WTC11 (cell line): Measurements from ENCODE around the gene GRIPAP1. TPM values are rescaled to one million over a fixed set of nuclear protein-coding genes. Genes with fewer than 3 reads are reported as not detected.

ENCODE experiments used
- ATAC-seq: fragments of 200-7000 bp; cut with Tn5 transposase; 2 replicates; pipeline ENCODE4 v1.10.0; 2021; ENCODE audit warnings: mild to moderate bottlenecking, moderate library complexity
- CTCF ChIA-PET: fragments of 300-600 bp; sonication (Branson Sonifier 250); formaldehyde crosslinking; loops from one replicate; lab custom pipeline; 2021; ENCODE audit warnings: antibody characterized with exemption; lab: Charles Lee
- POLR2A ChIA-PET: fragments of 350-600 bp; sonication (Branson Sonifier 250); formaldehyde crosslinking; loops from one replicate; lab custom pipeline; 2021; ENCODE audit warnings: antibody characterized with exemption; lab: Charles Lee
- DNase-seq: peaks from one replicate; pipeline ENCODE4 v3.0.0; 2021; ENCODE audit warnings: low spot score
- H3K27ac Mint-ChIP-seq: 2 replicates; pipeline ENCODE4 v1.8.0; 2021; ENCODE audit warnings: mixed read lengths
- H3K27me3 Mint-ChIP-seq: 2 replicates; pipeline ENCODE4 v1.8.0; 2021; ENCODE audit warnings: low read depth, mild to moderate bottlenecking, moderate library complexity, mixed read lengths
- H3K36me3 Mint-ChIP-seq: 2 replicates; pipeline ENCODE4 v1.8.0; 2021; ENCODE audit warnings: mixed read lengths
- H3K4me1 Mint-ChIP-seq: 2 replicates; pipeline ENCODE4 v1.8.0; 2022; ENCODE audit warnings: mixed read lengths
- H3K4me3 Mint-ChIP-seq: 2 replicates; pipeline ENCODE4 v1.8.0; 2021; ENCODE audit warnings: mild to moderate bottlenecking, moderate library complexity, mixed read lengths
- H3K9me3 Mint-ChIP-seq: 2 replicates; pipeline ENCODE4 v1.8.0; 2021; ENCODE audit warnings: mixed read lengths
- AFF4 ChIP-seq: sonication (generic); formaldehyde crosslinking; IDR thresholded peaks from 2 replicates; pipeline ENCODE4 v1.8.1; 2023; ENCODE audit warnings: mild to moderate bottlenecking, missing genetic modification reagents, borderline replicate concordance
- ARID4B ChIP-seq: sonication (generic); formaldehyde crosslinking; IDR thresholded peaks from 2 replicates; pipeline ENCODE4 v1.8.0; 2023; ENCODE audit warnings: missing genetic modification reagents, mild to moderate bottlenecking, borderline replicate concordance
- CBFB ChIP-seq: sonication (generic); formaldehyde crosslinking; IDR thresholded peaks from 2 replicates; pipeline ENCODE4 v1.8.1; 2022; ENCODE audit warnings: mild to moderate bottlenecking, low read depth, missing genetic modification reagents
- E2F5 ChIP-seq: sonication (generic); formaldehyde crosslinking; IDR thresholded peaks from 2 replicates; pipeline ENCODE4 v1.8.1; 2022; ENCODE audit warnings: mild to moderate bottlenecking, moderate library complexity, missing genetic modification reagents
- GRHL2 ChIP-seq: fragments of 250-450 bp; sonication (Bioruptor Pico); IDR thresholded peaks from 2 replicates; pipeline ENCODE4 v1.8.0; 2022; ENCODE audit warnings: mild to moderate bottlenecking, moderate library complexity; ENCODE audit not compliant: insufficient replicate concordance, severe bottlenecking
- IRF2 ChIP-seq: sonication (generic); formaldehyde crosslinking; IDR thresholded peaks from 2 replicates; pipeline ENCODE4 v1.8.0; 2022; ENCODE audit warnings: low read depth, missing genetic modification reagents, borderline replicate concordance
- NFATC4 ChIP-seq: fragments of 250-450 bp; sonication (Bioruptor Pico); IDR thresholded peaks from 2 replicates; pipeline ENCODE4 v1.9.0; 2021; ENCODE audit warnings: mild to moderate bottlenecking
- SOX15 ChIP-seq: fragments of 250-450 bp; sonication (Bioruptor Pico); IDR thresholded peaks from 2 replicates; pipeline ENCODE4 v1.9.0; 2021; ENCODE audit warnings: mild to moderate bottlenecking
- ZNF263 ChIP-seq: sonication (generic); formaldehyde crosslinking; IDR thresholded peaks from 2 replicates; pipeline ENCODE4 v1.8.1; 2022; ENCODE audit warnings: low read depth, mild to moderate bottlenecking, moderate library complexity, missing genetic modification reagents
- ZNF317 ChIP-seq: sonication (generic); formaldehyde crosslinking; IDR thresholded peaks from 2 replicates; pipeline ENCODE4 v1.8.1; 2023; ENCODE audit warnings: low read depth, mild to moderate bottlenecking, moderate library complexity, missing genetic modification reagents, borderline replicate concordance
- ZNF416 ChIP-seq: fragments of 250-450 bp; sonication (Bioruptor Pico); IDR thresholded peaks from 2 replicates; pipeline ENCODE4 v1.9.0; 2021; ENCODE audit warnings: mild to moderate bottlenecking, inconsistent platforms
- ZNF532 ChIP-seq: fragments of 250-450 bp; sonication (Bioruptor Pico); IDR thresholded peaks from 2 replicates; pipeline ENCODE4 v1.9.0; 2021; ENCODE audit warnings: mild to moderate bottlenecking, borderline replicate concordance
- ZSCAN18 ChIP-seq: fragments of 250-450 bp; sonication (Bioruptor Pico); IDR thresholded peaks from 2 replicates; pipeline ENCODE4 v2.1.2; 2022; ENCODE audit warnings: mild to moderate bottlenecking, moderate library complexity
- total RNA-seq: library from RNA; stranded (reverse); gene quantifications from 3 replicates; pipeline ENCODE4 v1.2.3, GENCODE V29; 2021
- TF ChIP-seq, protein P1 (sequence below): sonication (generic); formaldehyde crosslinking; IDR thresholded peaks from 2 replicates; pipeline ENCODE4 v1.8.1; 2022; ENCODE audit warnings: missing genetic modification reagents, borderline replicate concordance
- TF ChIP-seq, protein P2 (sequence below): sonication (generic); formaldehyde crosslinking; IDR thresholded peaks from 2 replicates; pipeline ENCODE4 v1.8.0; 2022; ENCODE audit warnings: missing genetic modification reagents

Gene GRIPAP1
- total RNA-seq, 1 experiment from 2014 or later, result 70.7 TPM

DNA sequence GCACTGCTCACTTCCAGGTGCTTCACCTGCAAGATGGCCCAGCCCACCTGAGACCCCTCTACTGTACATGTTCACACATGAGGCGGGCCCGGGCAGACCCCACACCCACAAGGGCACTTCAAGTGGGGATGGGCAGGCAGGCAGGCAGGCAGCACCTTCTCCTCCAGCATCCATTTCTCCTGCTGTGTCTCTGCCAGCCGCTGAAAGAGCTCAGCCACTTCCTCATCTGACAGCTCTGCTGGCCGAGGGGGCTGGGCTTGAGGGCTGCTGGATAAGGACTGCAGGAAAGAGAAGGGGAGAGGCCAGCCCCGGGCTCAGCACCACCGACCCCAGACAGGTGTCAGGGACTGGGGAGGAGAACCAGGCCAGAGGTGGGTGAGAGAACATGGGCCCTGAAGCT, 26.0 kb downstream of the GRIPAP1 start (continued):
- no peak for TF ChIP-seq ARID4B
- no peak for TF ChIP-seq GRHL2 (CRISPR knock-in tag)
- TF ChIP-seq ZNF263 (CRISPR knock-in tag), result no peak
- TF ChIP-seq, all 79 proteins: peak for 0

GRCh38 chrX:48975541-48975940, 26.5 kb downstream of the GRIPAP1 start:
- ATAC-seq (no peak), DNase-seq (no peak)
- 0 out of 2 replicates have a peak, but pooled peaks cover 2% of the 10 kb centered on the region for H3K4me1 Mint-ChIP-seq
- peaks cover 33% of the 10 kb centered on the region for H3K36me3 Mint-ChIP-seq
- H3K9me3 Mint-ChIP-seq, result no peaks in the 10 kb centered on the region
- no peak overlapping the region for H3K27ac Mint-ChIP-seq
- ChIA-PET POLR2A (no interaction called here), CTCF (no interaction called here)
- H3K27me3 Mint-ChIP-seq, result no peaks in the 10 kb centered on the region
- no peak overlapping the region for H3K4me3 Mint-ChIP-seq
- TF ChIP-seq SOX15 (CRISPR knock-in tag) (no peak), ZNF317 (no peak), ZSCAN18 (no peak), ZNF416 (CRISPR knock-in tag) (no peak), NFATC4 (CRISPR knock-in tag) (no peak), ZNF532 (CRISPR knock-in tag) (no peak), CBFB (CRISPR knock-in tag) (no peak), E2F5 (CRISPR knock-in tag) (no peak), IRF2 (no peak), AFF4 (no peak)
- TF ChIP-seq, protein P1, sequence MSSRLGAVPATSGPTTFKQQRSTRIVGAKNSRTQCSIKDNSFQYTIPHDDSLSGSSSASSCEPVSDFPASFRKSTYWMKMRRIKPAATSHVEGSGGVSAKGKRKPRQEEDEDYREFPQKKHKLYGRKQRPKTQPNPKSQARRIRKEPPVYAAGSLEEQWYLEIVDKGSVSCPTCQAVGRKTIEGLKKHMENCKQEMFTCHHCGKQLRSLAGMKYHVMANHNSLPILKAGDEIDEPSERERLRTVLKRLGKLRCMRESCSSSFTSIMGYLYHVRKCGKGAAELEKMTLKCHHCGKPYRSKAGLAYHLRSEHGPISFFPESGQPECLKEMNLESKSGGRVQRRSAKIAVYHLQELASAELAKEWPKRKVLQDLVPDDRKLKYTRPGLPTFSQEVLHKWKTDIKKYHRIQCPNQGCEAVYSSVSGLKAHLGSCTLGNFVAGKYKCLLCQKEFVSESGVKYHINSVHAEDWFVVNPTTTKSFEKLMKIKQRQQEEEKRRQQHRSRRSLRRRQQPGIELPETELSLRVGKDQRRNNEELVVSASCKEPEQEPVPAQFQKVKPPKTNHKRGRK (CRISPR knock-in tag), result no peak
- TF ChIP-seq, protein P2, sequence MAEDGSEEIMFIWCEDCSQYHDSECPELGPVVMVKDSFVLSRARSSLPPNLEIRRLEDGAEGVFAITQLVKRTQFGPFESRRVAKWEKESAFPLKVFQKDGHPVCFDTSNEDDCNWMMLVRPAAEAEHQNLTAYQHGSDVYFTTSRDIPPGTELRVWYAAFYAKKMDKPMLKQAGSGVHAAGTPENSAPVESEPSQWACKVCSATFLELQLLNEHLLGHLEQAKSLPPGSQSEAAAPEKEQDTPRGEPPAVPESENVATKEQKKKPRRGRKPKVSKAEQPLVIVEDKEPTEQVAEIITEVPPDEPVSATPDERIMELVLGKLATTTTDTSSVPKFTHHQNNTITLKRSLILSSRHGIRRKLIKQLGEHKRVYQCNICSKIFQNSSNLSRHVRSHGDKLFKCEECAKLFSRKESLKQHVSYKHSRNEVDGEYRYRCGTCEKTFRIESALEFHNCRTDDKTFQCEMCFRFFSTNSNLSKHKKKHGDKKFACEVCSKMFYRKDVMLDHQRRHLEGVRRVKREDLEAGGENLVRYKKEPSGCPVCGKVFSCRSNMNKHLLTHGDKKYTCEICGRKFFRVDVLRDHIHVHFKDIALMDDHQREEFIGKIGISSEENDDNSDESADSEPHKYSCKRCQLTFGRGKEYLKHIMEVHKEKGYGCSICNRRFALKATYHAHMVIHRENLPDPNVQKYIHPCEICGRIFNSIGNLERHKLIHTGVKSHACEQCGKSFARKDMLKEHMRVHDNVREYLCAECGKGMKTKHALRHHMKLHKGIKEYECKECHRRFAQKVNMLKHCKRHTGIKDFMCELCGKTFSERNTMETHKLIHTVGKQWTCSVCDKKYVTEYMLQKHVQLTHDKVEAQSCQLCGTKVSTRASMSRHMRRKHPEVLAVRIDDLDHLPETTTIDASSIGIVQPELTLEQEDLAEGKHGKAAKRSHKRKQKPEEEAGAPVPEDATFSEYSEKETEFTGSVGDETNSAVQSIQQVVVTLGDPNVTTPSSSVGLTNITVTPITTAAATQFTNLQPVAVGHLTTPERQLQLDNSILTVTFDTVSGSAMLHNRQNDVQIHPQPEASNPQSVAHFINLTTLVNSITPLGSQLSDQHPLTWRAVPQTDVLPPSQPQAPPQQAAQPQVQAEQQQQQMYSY (CRISPR knock-in tag), result no peak
